AG10803 (cell line): ENCODE measurements around the gene ARPC5.
"Not testable (repeated sequence)": the region's sequence is repeated elsewhere in the genome, so short reads cannot be mapped to it uniquely, and the experiment has no call there.

ENCODE experiments used
- DNase-seq: peaks from one replicate; pipeline ENCODE4 v3.0.0; 2010; ENCODE audit warnings: low read depth
- H3K4me3 ChIP-seq: 2 replicates; pipeline ENCODE4 v1.5.1; 2011; ENCODE audit warnings: mild to moderate bottlenecking, low read length, control low read depth
- CTCF ChIP-seq: conservative IDR thresholded peaks from 2 replicates; pipeline ENCODE4 v1.5.1; 2011; ENCODE audit warnings: mild to moderate bottlenecking, low read length, control low read depth, inconsistent platforms

ARPC5 gene

GRCh38 chr1:183635606-183636333 lies at the start of gene ARPC5:
Gene ARPC5 (minus strand): TSS chr1:183635783. CDS start chr1:183635659, 124 bp downstream.
- no peak for TF ChIP-seq CTCF

GRCh38 chr1:183685112-183685713 lies 49.6 kb upstream of the ARPC5 start:
- peak; percentile 76 for TF ChIP-seq CTCF
- peak; percentile 60 for DNase-seq
- no peak overlapping the region for H3K4me3 ChIP-seq

More at GRCh38 chr1:183635606-183636333, at the start of gene ARPC5:
- peak within 1 kb of the TSS; percentile 83 for H3K4me3 ChIP-seq
- peak; percentile 98 for DNase-seq

GRCh38 chr1:183679363-183679762 lies 43.8 kb upstream of the ARPC5 start:
- DNase-seq, H3K4me3 ChIP-seq: not testable (repeated sequence)

- no peak overlapping the region for H3K4me3 ChIP-seq
- DNase-seq: no peak
- TF ChIP-seq CTCF: no peak
Observed at GRCh38 chr1:183678819-183679218, 43.2 kb upstream of the ARPC5 start.

- DNase-seq: peak; percentile 63
- H3K4me3 ChIP-seq: no peak overlapping the region
- TF ChIP-seq CTCF: no peak
Observed at GRCh38 chr1:183676586-183677189, 41.1 kb upstream of the ARPC5 start.

GRCh38 chr1:183675883-183676585 lies 40.5 kb upstream of the ARPC5 start:
- no peak overlapping the region for H3K4me3 ChIP-seq
- no peak for DNase-seq
- no peak for TF ChIP-seq CTCF

- DNase-seq: no peak
- no peak for TF ChIP-seq CTCF
- H3K4me3 ChIP-seq: no peak overlapping the region
Observed at GRCh38 chr1:183675381-183675780, 39.8 kb upstream of the ARPC5 start.
